HEK293 (cell line): Measurements from ENCODE around the gene AQP3.
"Not testable (repeated sequence)": the region's sequence is repeated elsewhere in the genome, so short reads cannot be mapped to it uniquely, and the experiment has no call there.

Experiments
- KLF1 ChIP-seq: fragments of 450-650 bp; formaldehyde crosslinking; IDR thresholded peaks from 2 replicates; pipeline ENCODE4 v1.5.1; 2016; ENCODE audit warnings: missing biosample characterization, missing genetic modification characterization
- ZNF639 ChIP-seq: fragments of 450-650 bp; formaldehyde crosslinking; IDR thresholded peaks from 2 replicates; pipeline ENCODE4 v1.5.1; 2016; ENCODE audit warnings: missing biosample characterization, missing genetic modification characterization
- TF ChIP-seq, protein P1 (sequence below): fragments of 450-650 bp; formaldehyde crosslinking; IDR thresholded peaks from 2 replicates; pipeline ENCODE4 v1.5.1; 2016; ENCODE audit warnings: missing biosample characterization, missing genetic modification characterization
- TF ChIP-seq, protein P2 (sequence below): fragments of 450-650 bp; formaldehyde crosslinking; IDR thresholded peaks from 2 replicates; pipeline ENCODE4 v1.5.1; 2017; ENCODE audit warnings: missing biosample characterization, missing genetic modification characterization

- TF ChIP-seq KLF1, ZNF639 (tag by site-specific recombination): not testable (repeated sequence)
- TF ChIP-seq, protein P1, sequence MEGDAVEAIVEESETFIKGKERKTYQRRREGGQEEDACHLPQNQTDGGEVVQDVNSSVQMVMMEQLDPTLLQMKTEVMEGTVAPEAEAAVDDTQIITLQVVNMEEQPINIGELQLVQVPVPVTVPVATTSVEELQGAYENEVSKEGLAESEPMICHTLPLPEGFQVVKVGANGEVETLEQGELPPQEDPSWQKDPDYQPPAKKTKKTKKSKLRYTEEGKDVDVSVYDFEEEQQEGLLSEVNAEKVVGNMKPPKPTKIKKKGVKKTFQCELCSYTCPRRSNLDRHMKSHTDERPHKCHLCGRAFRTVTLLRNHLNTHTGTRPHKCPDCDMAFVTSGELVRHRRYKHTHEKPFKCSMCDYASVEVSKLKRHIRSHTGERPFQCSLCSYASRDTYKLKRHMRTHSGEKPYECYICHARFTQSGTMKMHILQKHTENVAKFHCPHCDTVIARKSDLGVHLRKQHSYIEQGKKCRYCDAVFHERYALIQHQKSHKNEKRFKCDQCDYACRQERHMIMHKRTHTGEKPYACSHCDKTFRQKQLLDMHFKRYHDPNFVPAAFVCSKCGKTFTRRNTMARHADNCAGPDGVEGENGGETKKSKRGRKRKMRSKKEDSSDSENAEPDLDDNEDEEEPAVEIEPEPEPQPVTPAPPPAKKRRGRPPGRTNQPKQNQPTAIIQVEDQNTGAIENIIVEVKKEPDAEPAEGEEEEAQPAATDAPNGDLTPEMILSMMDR (tag by site-specific recombination) = not testable (repeated sequence)
- TF ChIP-seq, protein P2, sequence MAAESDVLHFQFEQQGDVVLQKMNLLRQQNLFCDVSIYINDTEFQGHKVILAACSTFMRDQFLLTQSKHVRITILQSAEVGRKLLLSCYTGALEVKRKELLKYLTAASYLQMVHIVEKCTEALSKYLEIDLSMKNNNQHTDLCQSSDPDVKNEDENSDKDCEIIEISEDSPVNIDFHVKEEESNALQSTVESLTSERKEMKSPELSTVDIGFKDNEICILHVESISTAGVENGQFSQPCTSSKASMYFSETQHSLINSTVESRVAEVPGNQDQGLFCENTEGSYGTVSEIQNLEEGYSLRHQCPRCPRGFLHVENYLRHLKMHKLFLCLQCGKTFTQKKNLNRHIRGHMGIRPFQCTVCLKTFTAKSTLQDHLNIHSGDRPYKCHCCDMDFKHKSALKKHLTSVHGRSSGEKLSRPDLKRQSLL (tag by site-specific recombination) = not testable (repeated sequence)
Observed at GRCh38 chr9:33485312-33485711, 37.9 kb upstream of the AQP3 start.
